ENCODE measurements around the gene C1QTNF4. TPM values are rescaled to one million over a fixed set of nuclear protein-coding genes. Genes with fewer than 3 reads are reported as not detected.
"Not testable (repeated sequence)": the region's sequence is repeated elsewhere in the genome, so short reads cannot be mapped to it uniquely, and the experiment has no call there.

The C1QTNF4 gene
- total RNA-seq, result under 1 TPM; 0.25 to 0.68 TPM

GRCh38 chr11:47593934-47594855, at the start of gene C1QTNF4:
C1QTNF4 (minus strand) TSS chr11:47594411; CDS start chr11:47590810, 3,601 bp downstream.
- no peak for DNase-seq
- H3K36me3 Mint-ChIP-seq (ENCODE audit: low read depth), result no peaks in the 10 kb centered on the region
- POLR2A ChIA-PET, result interaction anchor here (1.5 to 2.9 kb wide), 4 partner anchors 13 to 27 kb away, joined by 3 to 13 read pairs (median 5); partner anchors contain the start of genes KBTBD4 and NDUFS3
- peaks cover 13% of the 10 kb centered on the region for H3K4me1 Mint-ChIP-seq
- H3K9me3 Mint-ChIP-seq, result no peaks in the 10 kb centered on the region
- H3K4me3 Mint-ChIP-seq, result no peak within 1 kb of the TSS
- H3K27ac Mint-ChIP-seq, result no peak within 1 kb of the TSS
- CTCF ChIA-PET, result no interaction called here
- H3K27me3 Mint-ChIP-seq, result peaks cover 35% of the 10 kb centered on the region

- peak within 1 kb of the TSS; percentile 96 for H3K4me3 Mint-ChIP-seq
- H3K27me3 Mint-ChIP-seq, result no peaks in the 10 kb centered on the region
- CTCF ChIA-PET, result interaction anchor here (0.9 to 2.9 kb wide), 2 partner anchors 60 to 73 kb away, joined by 3 to 22 read pairs; partner anchors contain the start of gene AGBL2
- H3K9me3 Mint-ChIP-seq, result no peaks in the 10 kb centered on the region
- peaks cover 25% of the 10 kb centered on the region for H3K4me1 Mint-ChIP-seq
- peak; percentile 96 for DNase-seq
- peaks cover 28% of the 10 kb centered on the region for H3K36me3 Mint-ChIP-seq (ENCODE audit: low read depth)
- H3K27ac Mint-ChIP-seq, result peak within 1 kb of the TSS; percentile 88
- POLR2A ChIA-PET, result interaction anchor here (0.7 to 3.6 kb wide), 7 partner anchors 9 to 127 kb away, joined by 3 to 20 read pairs (median 4); partner anchors contain the start of genes AGBL2, KBTBD4 and NDUFS3
Observed at GRCh38 chr11:47642099-47642855, 48.1 kb upstream of the C1QTNF4 start, which contains the start of gene MTCH2. MTCH2 (minus strand) TSS chr11:47642559; CDS start chr11:47642465, 94 bp downstream.

- Mint-ChIP-seq H3K27ac (peak overlapping the region; percentile 88), H3K9me3 (no peaks in the 10 kb centered on the region), H3K4me1 (peaks cover 25% of the 10 kb centered on the region), H3K4me3 (peak overlapping the region; percentile 96), H3K36me3 (ENCODE audit: low read depth) (peaks cover 31% of the 10 kb centered on the region), H3K27me3 (no peaks in the 10 kb centered on the region)
- ChIA-PET CTCF (interaction anchor here (2.9 kb wide), 1 partner anchor 74 kb away, joined by 22 read pairs; the partner anchor contains the start of gene AGBL2), POLR2A (interaction anchor here (0.7 to 3.6 kb wide), 8 partner anchors 10 to 128 kb away, joined by 3 to 20 read pairs (median 4); partner anchors contain the start of genes AGBL2, KBTBD4 and NDUFS3)
- no peak for DNase-seq
Observed at GRCh38 chr11:47641600-47642098, 47.4 kb upstream of the C1QTNF4 start.

GRCh38 chr11:47640506-47640905, 46.3 kb upstream of the C1QTNF4 start:
- ChIA-PET POLR2A (interaction anchor here (1.5 to 3.6 kb wide), 4 partner anchors 62 to 129 kb away, joined by 4 to 20 read pairs (median 5); partner anchors contain the start of genes AGBL2, KBTBD4 and NDUFS3), CTCF (interaction anchor here (2.9 kb wide), 1 partner anchor 75 kb away, joined by 22 read pairs; the partner anchor contains the start of gene AGBL2)
- H3K4me1 Mint-ChIP-seq, result peaks cover 25% of the 10 kb centered on the region
- H3K27ac Mint-ChIP-seq, H3K4me3 Mint-ChIP-seq, H3K27me3 Mint-ChIP-seq, H3K9me3 Mint-ChIP-seq, DNase-seq: not testable (repeated sequence)
- H3K36me3 Mint-ChIP-seq (ENCODE audit: low read depth), result peaks cover 34% of the 10 kb centered on the region

GRCh38 chr11:47636331-47636730, 42.1 kb upstream of the C1QTNF4 start:
- POLR2A ChIA-PET, result not testable (repeated sequence)
- peaks cover 50% of the 10 kb centered on the region for H3K36me3 Mint-ChIP-seq (ENCODE audit: low read depth)

GRCh38 chr11:47631473-47631872, 37.3 kb upstream of the C1QTNF4 start:
- H3K27me3 Mint-ChIP-seq, result no peaks in the 10 kb centered on the region
- no peak overlapping the region for H3K4me3 Mint-ChIP-seq
- ChIA-PET POLR2A (no interaction called here), CTCF (no interaction called here)
- no peak overlapping the region for H3K27ac Mint-ChIP-seq
- no peaks in the 10 kb centered on the region for H3K4me1 Mint-ChIP-seq
- peaks cover 58% of the 10 kb centered on the region for H3K36me3 Mint-ChIP-seq (ENCODE audit: low read depth)
- no peaks in the 10 kb centered on the region for H3K9me3 Mint-ChIP-seq
- DNase-seq, result no peak

More at GRCh38 chr11:47636331-47636730, 42.1 kb upstream of the C1QTNF4 start:
- not testable (repeated sequence) for DNase-seq, H3K27ac Mint-ChIP-seq, H3K4me3 Mint-ChIP-seq, H3K27me3 Mint-ChIP-seq, H3K9me3 Mint-ChIP-seq
- H3K4me1 Mint-ChIP-seq, result peaks cover 14% of the 10 kb centered on the region
- CTCF ChIA-PET, result interaction anchor here (0.9 kb wide), 1 partner anchor 78 kb away, joined by 3 read pairs; the partner anchor contains the start of gene AGBL2

GRCh38 chr11:47628026-47628425, 33.8 kb upstream of the C1QTNF4 start:
- Mint-ChIP-seq H3K4me3 (no peak overlapping the region), H3K27me3 (no peaks in the 10 kb centered on the region), H3K36me3 (ENCODE audit: low read depth) (peaks cover 49% of the 10 kb centered on the region), H3K27ac (no peak overlapping the region), H3K4me1 (no peaks in the 10 kb centered on the region), H3K9me3 (no peaks in the 10 kb centered on the region)
- POLR2A ChIA-PET, result no interaction called here
- CTCF ChIA-PET, result no interaction called here
- no peak for DNase-seq

- H3K4me3 Mint-ChIP-seq, result no peak overlapping the region
- no peak for DNase-seq
- ChIA-PET CTCF (interaction anchor here (0.7 kb wide), 1 partner anchor 58 kb away, joined by 3 read pairs; no protein-coding TSS in a partner anchor), POLR2A (no interaction called here)
- no peaks in the 10 kb centered on the region for H3K27me3 Mint-ChIP-seq
- H3K4me1 Mint-ChIP-seq, result no peaks in the 10 kb centered on the region
- H3K27ac Mint-ChIP-seq, result no peak overlapping the region
- no peaks in the 10 kb centered on the region for H3K9me3 Mint-ChIP-seq
- peaks cover 52% of the 10 kb centered on the region for H3K36me3 Mint-ChIP-seq (ENCODE audit: low read depth)
Observed at GRCh38 chr11:47626234-47626633, 32.0 kb upstream of the C1QTNF4 start.

- H3K36me3 Mint-ChIP-seq (ENCODE audit: low read depth), result peaks cover 32% of the 10 kb centered on the region
- no peak overlapping the region for H3K27ac Mint-ChIP-seq
- ChIA-PET POLR2A (interaction anchor here (1.0 kb wide), 1 partner anchor 18 kb away, joined by 3 read pairs; no protein-coding TSS in a partner anchor), CTCF (interaction anchor here (0.5 kb wide), 1 partner anchor 1158 kb away, joined by 3 read pairs; no protein-coding TSS in a partner anchor)
- no peaks in the 10 kb centered on the region for H3K9me3 Mint-ChIP-seq
- DNase-seq, result no peak
- no peak overlapping the region for H3K4me3 Mint-ChIP-seq
- no peaks in the 10 kb centered on the region for H3K27me3 Mint-ChIP-seq
- peaks cover 13% of the 10 kb centered on the region for H3K4me1 Mint-ChIP-seq
Observed at GRCh38 chr11:47620836-47621378, 26.7 kb upstream of the C1QTNF4 start.

- Mint-ChIP-seq H3K4me3 (no peak overlapping the region), H3K36me3 (ENCODE audit: low read depth) (peaks cover 25% of the 10 kb centered on the region), H3K27me3 (no peaks in the 10 kb centered on the region), H3K27ac (no peak overlapping the region), H3K4me1 (peaks cover 13% of the 10 kb centered on the region), H3K9me3 (no peaks in the 10 kb centered on the region)
- CTCF ChIA-PET, result interaction anchor here (1.0 to 1.3 kb wide), 4 partner anchors 11 to 191 kb away, joined by 3 to 5 read pairs (median 4); partner anchors contain the start of gene PSMC3
- POLR2A ChIA-PET, result no interaction called here
- no peak for DNase-seq
Observed at GRCh38 chr11:47617417-47617809, 23.2 kb upstream of the C1QTNF4 start.

- POLR2A ChIA-PET, result interaction anchor here (1.0 kb wide), 1 partner anchor 13 kb away, joined by 3 read pairs; no protein-coding TSS in a partner anchor
- DNase-seq, result peak; percentile 23
- peaks cover 20% of the 10 kb centered on the region for H3K36me3 Mint-ChIP-seq (ENCODE audit: low read depth)
Observed at GRCh38 chr11:47616726-47617416, 22.7 kb upstream of the C1QTNF4 start.

More at GRCh38 chr11:47616726-47617416, 22.7 kb upstream of the C1QTNF4 start:
- H3K27me3 Mint-ChIP-seq, result no peaks in the 10 kb centered on the region
- no peaks in the 10 kb centered on the region for H3K9me3 Mint-ChIP-seq
- H3K27ac Mint-ChIP-seq, result no peak overlapping the region
- H3K4me3 Mint-ChIP-seq, result no peak overlapping the region
- CTCF ChIA-PET, result interaction anchor here (0.6 to 1.3 kb wide), 5 partner anchors 10 to 190 kb away, joined by 3 to 5 read pairs (median 4); partner anchors contain the start of gene PSMC3
- H3K4me1 Mint-ChIP-seq, result peaks cover 13% of the 10 kb centered on the region
